Fibroblast of skin of left biceps (primary cell): Measurements from ENCODE around the gene CHI3L1.

Experiments
- DNase-seq, 2 experiments: peaks; one replicate each; pipeline ENCODE4 v3.0.0-alpha.2; 2013; ENCODE audit warnings: low read depth in 2 of 2

Gene CHI3L1

GRCh38 chr1:203206129-203206687 is 19.7 kb upstream of the CHI3L1 start:
- no peak for DNase-seq

GRCh38 chr1:203204756-203205155 is 18.3 kb upstream of the CHI3L1 start:
- DNase-seq = no peak

- DNase-seq = peak; percentile 18 to 24
Observed at GRCh38 chr1:203202431-203203245, 16.1 kb upstream of the CHI3L1 start.

- no peak for DNase-seq
Observed at GRCh38 chr1:203201516-203202205, 15.2 kb upstream of the CHI3L1 start.

GRCh38 chr1:203200916-203201315 is 14.4 kb upstream of the CHI3L1 start:
- no peak for DNase-seq

GRCh38 chr1:203199816-203200571 is 13.5 kb upstream of the CHI3L1 start:
- DNase-seq = peak; percentile 17 to 25

GRCh38 chr1:203199481-203199815 is 12.9 kb upstream of the CHI3L1 start:
- no peak for DNase-seq

- DNase-seq = no peak
Observed at GRCh38 chr1:203199002-203199401, 12.5 kb upstream of the CHI3L1 start.

- peak; percentile 57 to 62 for DNase-seq
Observed at GRCh38 chr1:203197625-203198024, 11.1 kb upstream of the CHI3L1 start.

- DNase-seq = no peak
Observed at GRCh38 chr1:203196371-203196770, 9.9 kb upstream of the CHI3L1 start.

- no peak for DNase-seq
Observed at GRCh38 chr1:203190949-203191348, 4.4 kb upstream of the CHI3L1 start.

- no peak for DNase-seq
Observed at GRCh38 chr1:203189951-203190352, 3.4 kb upstream of the CHI3L1 start.

GRCh38 chr1:203188686-203189232 is 2.3 kb upstream of the CHI3L1 start:
- DNase-seq = no peak

GRCh38 chr1:203187689-203188264 is 1.3 kb upstream of the CHI3L1 start:
- no peak for DNase-seq

GRCh38 chr1:203187304-203187685 is 791 bp upstream of the CHI3L1 start:
- no peak for DNase-seq

- no peak for DNase-seq
Observed at GRCh38 chr1:203186091-203186445, 436 bp downstream of the CHI3L1 start.

GRCh38 chr1:203185585-203185984 is 919 bp downstream of the CHI3L1 start:
- DNase-seq = no peak

- DNase-seq = no peak
Observed at GRCh38 chr1:203185061-203185461, 1.4 kb downstream of the CHI3L1 start.

- no peak for DNase-seq
Observed at GRCh38 chr1:203184467-203184866, 2.0 kb downstream of the CHI3L1 start.

GRCh38 chr1:203183828-203184227 is 2.7 kb downstream of the CHI3L1 start:
- DNase-seq = no peak

- DNase-seq = no peak
Observed at GRCh38 chr1:203182387-203182953, 4.0 kb downstream of the CHI3L1 start.
